ENCODE data around the gene IFITM5.

DNA sequence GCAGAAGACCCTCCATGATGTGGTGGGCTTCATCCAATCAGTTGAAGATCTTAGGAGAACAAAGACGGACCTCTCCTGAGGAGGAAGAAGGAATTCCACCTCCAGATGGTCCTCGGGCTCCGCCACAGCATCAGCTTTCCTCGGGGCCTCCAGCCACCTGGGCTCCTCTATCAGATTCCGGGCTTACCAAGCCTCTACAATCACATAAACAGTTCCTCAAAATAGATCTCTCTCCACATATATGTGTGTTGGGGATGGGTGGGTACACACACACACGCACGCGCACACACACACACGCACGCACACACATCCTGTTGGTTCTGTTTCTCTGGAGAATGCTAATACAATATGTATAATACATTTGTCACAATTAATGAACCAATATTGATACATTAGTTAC, 39.9 kb downstream of the IFITM5 start:
- TF ChIP-seq GATA2 (IDR thresholded peaks at IDR 0.05; ENCODE audit: low read depth, low read length) (no peak), GATA3 (IDR thresholded peaks at IDR 0.05; ENCODE audit: low read depth, low read length) (no peak)
